ENCODE results near the gene LRRC25. TPM values are rescaled to one million over a fixed set of nuclear protein-coding genes. Genes with fewer than 3 reads are reported as not detected.

The LRRC25 gene
- total and polyA plus RNA-seq, 10 of the 15 experiments (the other 5 are each of a cell fraction or from before 2014, with no cell fraction given) = 0.38 to 2.9 (median 1.2) TPM

DNA sequence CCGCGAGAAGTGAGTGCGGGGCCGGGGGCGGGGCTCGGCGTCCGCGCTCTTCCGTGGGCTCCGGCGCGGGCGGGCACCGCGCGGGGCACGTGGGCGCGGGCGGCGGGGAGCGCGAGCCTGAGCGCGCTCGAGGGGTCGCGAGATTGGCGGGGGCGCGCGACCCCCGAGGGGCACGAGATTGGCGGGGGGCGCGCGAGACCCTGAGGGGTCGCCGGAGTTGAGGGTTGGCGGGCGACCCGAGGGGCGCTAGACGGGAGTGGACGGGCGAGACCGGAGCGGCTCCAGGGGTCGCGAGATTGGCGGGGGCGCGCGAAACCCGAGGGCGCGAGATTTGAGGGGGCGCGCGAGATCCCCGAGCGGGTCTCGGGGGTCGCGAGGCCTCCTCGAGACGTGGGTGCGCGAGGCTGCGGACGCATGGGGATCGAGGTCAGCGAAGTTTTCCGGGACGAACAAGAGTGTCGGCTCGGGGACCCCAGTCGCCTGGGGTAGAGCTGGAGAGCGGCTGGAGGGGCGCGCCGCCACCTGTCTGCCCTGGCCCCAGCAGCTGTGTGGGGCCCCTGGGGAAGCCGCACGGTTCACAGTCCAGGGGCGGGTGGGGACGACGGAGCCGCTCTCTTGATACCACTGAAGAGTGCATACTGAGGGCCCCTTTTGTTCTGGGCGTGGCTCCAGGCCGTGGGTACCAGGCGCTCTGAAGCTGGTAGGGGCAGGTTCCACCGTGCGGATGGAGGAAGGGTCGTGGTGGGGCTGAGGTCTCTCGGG, 22.5 kb upstream of the LRRC25 start (continued):
- TF ChIP-seq ETV6 (conservative IDR thresholded peaks at IDR 0.05 in 1 of 2, IDR thresholded peaks at IDR 0.05 in 1 of 2; ENCODE audit: borderline replicate concordance in 1 of 2, low read depth in 1 of 2) = no peak
- TF ChIP-seq IKZF2 (IDR thresholded peaks at IDR 0.05) = no peak
- TF ChIP-seq, protein P1, sequence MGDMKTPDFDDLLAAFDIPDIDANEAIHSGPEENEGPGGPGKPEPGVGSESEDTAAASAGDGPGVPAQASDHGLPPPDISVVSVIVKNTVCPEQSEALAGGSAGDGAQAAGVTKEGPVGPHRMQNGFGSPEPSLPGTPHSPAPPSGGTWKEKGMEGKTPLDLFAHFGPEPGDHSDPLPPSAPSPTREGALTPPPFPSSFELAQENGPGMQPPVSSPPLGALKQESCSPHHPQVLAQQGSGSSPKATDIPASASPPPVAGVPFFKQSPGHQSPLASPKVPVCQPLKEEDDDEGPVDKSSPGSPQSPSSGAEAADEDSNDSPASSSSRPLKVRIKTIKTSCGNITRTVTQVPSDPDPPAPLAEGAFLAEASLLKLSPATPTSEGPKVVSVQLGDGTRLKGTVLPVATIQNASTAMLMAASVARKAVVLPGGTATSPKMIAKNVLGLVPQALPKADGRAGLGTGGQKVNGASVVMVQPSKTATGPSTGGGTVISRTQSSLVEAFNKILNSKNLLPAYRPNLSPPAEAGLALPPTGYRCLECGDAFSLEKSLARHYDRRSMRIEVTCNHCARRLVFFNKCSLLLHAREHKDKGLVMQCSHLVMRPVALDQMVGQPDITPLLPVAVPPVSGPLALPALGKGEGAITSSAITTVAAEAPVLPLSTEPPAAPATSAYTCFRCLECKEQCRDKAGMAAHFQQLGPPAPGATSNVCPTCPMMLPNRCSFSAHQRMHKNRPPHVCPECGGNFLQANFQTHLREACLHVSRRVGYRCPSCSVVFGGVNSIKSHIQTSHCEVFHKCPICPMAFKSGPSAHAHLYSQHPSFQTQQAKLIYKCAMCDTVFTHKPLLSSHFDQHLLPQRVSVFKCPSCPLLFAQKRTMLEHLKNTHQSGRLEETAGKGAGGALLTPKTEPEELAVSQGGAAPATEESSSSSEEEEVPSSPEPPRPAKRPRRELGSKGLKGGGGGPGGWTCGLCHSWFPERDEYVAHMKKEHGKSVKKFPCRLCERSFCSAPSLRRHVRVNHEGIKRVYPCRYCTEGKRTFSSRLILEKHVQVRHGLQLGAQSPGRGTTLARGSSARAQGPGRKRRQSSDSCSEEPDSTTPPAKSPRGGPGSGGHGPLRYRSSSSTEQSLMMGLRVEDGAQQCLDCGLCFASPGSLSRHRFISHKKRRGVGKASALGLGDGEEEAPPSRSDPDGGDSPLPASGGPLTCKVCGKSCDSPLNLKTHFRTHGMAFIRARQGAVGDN (IDR thresholded peaks at IDR 0.05) = 0 out of 2 replicates have a peak, but pooled peaks have one; percentile 12
- TF ChIP-seq EED (IDR thresholded peaks at IDR 0.05; ENCODE audit: low read depth) = no peak

DNA sequence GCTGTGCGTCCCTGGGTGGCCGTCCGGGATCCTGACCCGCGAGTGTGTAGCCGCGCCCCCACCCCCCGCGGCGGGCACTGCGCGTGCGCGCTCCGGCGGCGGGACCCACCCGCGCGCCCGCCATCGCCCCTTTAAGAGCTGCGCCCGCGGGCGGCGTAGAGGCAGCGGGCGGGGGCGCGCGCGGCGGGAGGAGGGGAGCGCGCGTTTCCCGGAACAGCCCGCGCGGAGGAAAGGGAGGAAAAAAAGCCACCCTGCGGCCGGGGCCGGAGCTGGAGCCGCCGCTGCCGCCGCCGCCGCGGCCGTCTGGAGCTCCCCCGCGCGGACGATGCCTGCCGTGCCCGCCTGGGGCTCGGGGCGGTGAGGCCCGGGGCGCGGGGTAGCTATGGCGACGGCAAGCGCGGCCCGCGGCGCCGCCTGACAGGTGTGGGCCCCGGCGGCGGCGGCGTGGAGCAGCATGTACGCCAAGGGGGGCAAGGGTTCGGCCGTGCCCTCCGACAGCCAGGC, 21.8 kb upstream of the LRRC25 start, which contains the start of gene SSBP4:
TSS of gene SSBP4 (plus strand) at position 204 of the 504 bp plus-strand sequence. CDS start at position 455, 251 bp downstream.
- Histone ChIP-seq H3K9me3 (replicated peaks; ENCODE audit: control insufficient read depth, insufficient read depth, low read length) (no peaks in the 10 kb centered on the region), H3K4me2 (ENCODE audit: control insufficient read depth, insufficient read depth) (peak within 1 kb of the TSS; percentile 94), H3K4me3 (peak within 1 kb of the TSS; percentile 87), H3K27ac (ENCODE audit: control insufficient read depth, insufficient read depth) (peak within 1 kb of the TSS; percentile 72), H3K36me3 (ENCODE audit: control insufficient read depth in 2 of 2, insufficient read depth in 2 of 2, low read length in 1 of 2) (no peaks in the 10 kb centered on the region; a peak in 1 of 4 replicates), H3K9ac (ENCODE audit: control insufficient read depth, insufficient read depth, low read length) (peak within 1 kb of the TSS; percentile 73), H3K4me1 (ENCODE audit: control insufficient read depth, insufficient read depth, low read length) (peaks cover 70% of the 10 kb centered on the region), H3K27me3 (replicated peaks in 1 of 2; ENCODE audit: control insufficient read depth in 2 of 2, insufficient read depth in 2 of 2, low read length in 1 of 2) (no peaks in the 10 kb centered on the region), H4K20me1 (ENCODE audit: control insufficient read depth, insufficient read depth) (no peaks in the 10 kb centered on the region), H3K79me2 (ENCODE audit: control insufficient read depth, insufficient read depth, low read length) (peaks cover 47% of the 10 kb centered on the region), H2AFZ (ENCODE audit: control insufficient read depth, low read depth, low read length) (peak within 1 kb of the TSS; percentile 66)
- ATAC-seq (peak; percentile 37), FAIRE-seq (no peak), DNase-seq (ENCODE audit: low read depth, low spot score) (no peak)
- intact Hi-C loops (cut with micrococcal nuclease; ENCODE audit: unreplicated experiment) = loop anchor here (10.0 kb wide), 1 partner anchor 214 kb away; the partner anchor contains the start of gene RAB3A
- 0% methylated on average over 35 of the region's 80 CpGs for WGBS (ENCODE audit: insufficient coverage, insufficient replicate concordance, low lambda C conversion rate, missing lambda C conversion rate)
- BruUV-seq (replicated peaks) = no TSS peak
- RAD21 ChIA-PET (ENCODE audit: unreplicated experiment) = interaction anchor here (0.7 to 1.7 kb wide), 5 partner anchors 19 to 215 kb away, joined by 3 to 6 read pairs (median 4); partner anchors contain the start of gene RAB3A
- CTCF ChIA-PET = interaction anchor here (0.8 to 2.0 kb wide), 8 partner anchors 9 to 140 kb away, joined by 3 to 6 read pairs (median 5); partner anchors contain the start of gene KXD1
- SMC1A ChIA-PET (ENCODE audit: uncharacterized antibody, unreplicated experiment) = interaction anchor here (1.1 to 2.1 kb wide), 3 partner anchors 9 to 79 kb away, joined by 3 to 7 read pairs (median 5); no protein-coding TSS in a partner anchor
- POLR2A ChIA-PET = interaction anchor here (0.7 to 2.0 kb wide), 5 partner anchors 9 to 238 kb away, joined by 3 to 6 read pairs (median 3); no protein-coding TSS in a partner anchor
- in situ Hi-C loops (cut with MboI) = no loop called here
- TF ChIP-seq SREBF1 (IDR thresholded peaks at IDR 0.05; ENCODE audit: low read length) = no peak
- 0 out of 2 replicates have a peak, but pooled peaks have one; percentile 37 for TF ChIP-seq TCF3 (IDR thresholded peaks at IDR 0.05; ENCODE audit: borderline replicate concordance, insufficient read depth, low read depth, low read length)
- TF ChIP-seq CBX5 (IDR thresholded peaks at IDR 0.05; ENCODE audit: low read depth) = no peak
- TF ChIP-seq RBBP5 (conservative IDR thresholded peaks at IDR 0.05) = no peak
- no peak for TF ChIP-seq SP1 (IDR thresholded peaks at IDR 0.05; ENCODE audit: low read depth, low read length)
- no peak for TF ChIP-seq TCF12 (IDR thresholded peaks at IDR 0.05; ENCODE audit: low read depth, low read length)
- peak; percentile 88 for TF ChIP-seq RB1 (IDR thresholded peaks at IDR 0.05; ENCODE audit: borderline replicate concordance)
- peak; percentile 40 for TF ChIP-seq RELA (IDR thresholded peaks at IDR 0.05; ENCODE audit: borderline replicate concordance, partially characterized antibody)
- peak; percentile 44 for TF ChIP-seq NRF1 (conservative IDR thresholded peaks at IDR 0.05; ENCODE audit: low read depth, low read length)
- no peak for TF ChIP-seq MYC (IDR thresholded peaks at IDR 0.05; ENCODE audit: insufficient read depth, insufficient read length, insufficient replicate concordance, low read length, severe bottlenecking)
- TF ChIP-seq, protein P2, sequence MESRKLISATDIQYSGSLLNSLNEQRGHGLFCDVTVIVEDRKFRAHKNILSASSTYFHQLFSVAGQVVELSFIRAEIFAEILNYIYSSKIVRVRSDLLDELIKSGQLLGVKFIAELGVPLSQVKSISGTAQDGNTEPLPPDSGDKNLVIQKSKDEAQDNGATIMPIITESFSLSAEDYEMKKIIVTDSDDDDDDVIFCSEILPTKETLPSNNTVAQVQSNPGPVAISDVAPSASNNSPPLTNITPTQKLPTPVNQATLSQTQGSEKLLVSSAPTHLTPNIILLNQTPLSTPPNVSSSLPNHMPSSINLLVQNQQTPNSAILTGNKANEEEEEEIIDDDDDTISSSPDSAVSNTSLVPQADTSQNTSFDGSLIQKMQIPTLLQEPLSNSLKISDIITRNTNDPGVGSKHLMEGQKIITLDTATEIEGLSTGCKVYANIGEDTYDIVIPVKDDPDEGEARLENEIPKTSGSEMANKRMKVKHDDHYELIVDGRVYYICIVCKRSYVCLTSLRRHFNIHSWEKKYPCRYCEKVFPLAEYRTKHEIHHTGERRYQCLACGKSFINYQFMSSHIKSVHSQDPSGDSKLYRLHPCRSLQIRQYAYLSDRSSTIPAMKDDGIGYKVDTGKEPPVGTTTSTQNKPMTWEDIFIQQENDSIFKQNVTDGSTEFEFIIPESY (IDR thresholded peaks at IDR 0.05) = no peak
